GM18526 (cell line): ENCODE data around the gene RNASE12.

Experiments
- POLR2A ChIP-seq: IDR thresholded peaks from 3 replicates; pipeline ENCODE4 v1.6.1; 2011; ENCODE audit not compliant: insufficient read length; ENCODE audit errors: extremely low read depth

Gene RNASE12

DNA sequence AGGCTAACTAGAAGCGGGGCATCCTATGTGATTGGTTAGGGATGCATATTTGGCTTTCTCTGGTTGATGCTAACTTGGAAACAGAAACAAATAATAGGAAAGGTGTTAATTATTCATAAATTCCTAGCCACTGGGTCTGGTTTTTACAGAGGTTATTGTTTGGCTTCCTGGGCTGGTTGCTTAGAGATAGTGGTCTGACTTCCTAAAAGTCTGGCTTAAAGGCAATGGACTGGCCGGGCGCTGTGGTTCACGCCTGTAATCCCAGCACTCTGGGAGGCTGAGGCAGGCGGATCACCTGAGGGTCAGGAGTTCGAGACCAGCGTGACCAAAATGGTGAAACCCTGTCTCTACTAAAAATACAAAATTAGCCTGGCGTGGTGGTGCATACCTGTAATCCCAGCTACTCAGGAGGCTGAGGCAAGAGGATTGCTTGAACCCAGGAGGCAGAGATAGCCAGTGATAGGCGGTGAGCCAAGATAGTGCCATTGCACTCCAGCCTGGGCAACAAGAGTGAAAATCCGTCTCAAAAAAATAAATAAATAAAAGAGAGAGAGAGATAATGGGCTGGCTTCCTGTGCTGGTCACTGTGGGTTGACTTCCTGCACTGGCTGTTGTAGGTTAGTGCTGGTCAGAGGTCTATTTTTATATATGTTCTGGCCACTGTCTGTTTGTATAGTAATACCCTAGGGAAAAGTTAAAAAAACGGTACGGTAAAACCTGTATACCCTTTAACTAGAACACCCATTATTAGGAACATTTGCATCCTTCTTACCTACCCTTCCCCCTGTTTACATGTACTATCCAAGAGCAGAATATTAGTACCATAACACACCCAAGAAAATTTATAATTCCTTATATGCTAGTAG lies 26.2 kb upstream of the RNASE12 start:
- no peak for TF ChIP-seq POLR2A

DNA sequence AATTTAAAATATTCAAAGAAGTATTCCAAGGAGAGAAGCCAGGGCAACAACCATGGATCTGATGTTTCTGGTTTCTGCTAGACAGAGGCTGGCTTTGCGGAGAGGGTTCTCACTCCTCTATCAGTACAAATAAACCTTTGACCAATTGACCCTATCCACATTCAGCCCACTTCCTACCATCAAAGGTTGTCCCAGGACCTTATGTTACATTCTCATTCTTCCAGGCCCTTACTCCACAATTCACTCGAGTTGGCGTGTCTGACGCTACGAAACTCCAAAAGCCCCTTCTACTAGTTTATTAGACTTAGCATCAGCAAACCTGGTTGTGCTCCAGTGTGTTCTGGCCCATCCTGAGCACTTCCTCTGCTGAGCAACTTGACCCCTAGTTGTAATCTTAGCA lies 24.8 kb upstream of the RNASE12 start:
- TF ChIP-seq POLR2A = no peak

DNA sequence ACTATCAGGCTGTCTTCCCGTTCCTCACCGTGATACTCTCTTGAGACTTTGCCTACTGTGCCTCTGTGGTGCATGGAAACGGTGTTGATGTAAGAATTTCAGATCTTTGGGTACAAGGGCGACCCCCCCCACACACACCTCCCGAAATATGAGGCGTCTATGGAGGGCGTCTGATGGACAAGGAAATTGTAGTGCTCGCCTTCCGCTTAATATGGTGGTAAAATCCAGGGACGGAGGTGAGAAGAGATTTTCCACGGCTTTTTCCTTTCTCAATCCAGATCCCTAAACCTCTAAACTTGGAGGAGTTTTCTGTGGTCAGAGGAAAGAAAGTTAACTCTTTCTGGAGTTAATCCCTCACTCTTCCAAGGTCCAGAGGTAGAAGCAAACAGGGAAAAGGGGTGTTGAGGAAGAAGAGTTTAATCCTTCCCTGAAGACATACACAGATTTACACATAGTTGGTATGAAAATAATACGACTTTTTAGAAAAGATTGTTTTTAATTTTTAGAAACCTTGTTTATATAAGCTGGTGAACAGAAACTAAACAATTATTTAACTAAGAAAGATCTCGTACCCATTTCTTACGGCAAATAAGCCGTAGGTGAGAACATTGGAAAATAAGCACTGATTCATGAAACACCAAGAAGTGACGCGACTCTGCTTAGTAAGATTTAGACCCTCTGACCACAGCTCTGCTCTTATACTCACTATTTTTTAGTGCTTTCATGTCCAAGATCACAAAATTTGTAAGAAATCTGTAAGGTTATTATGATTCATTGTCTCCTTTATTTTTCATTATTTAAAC lies 23.1 kb upstream of the RNASE12 start:
- TF ChIP-seq POLR2A = no peak

DNA sequence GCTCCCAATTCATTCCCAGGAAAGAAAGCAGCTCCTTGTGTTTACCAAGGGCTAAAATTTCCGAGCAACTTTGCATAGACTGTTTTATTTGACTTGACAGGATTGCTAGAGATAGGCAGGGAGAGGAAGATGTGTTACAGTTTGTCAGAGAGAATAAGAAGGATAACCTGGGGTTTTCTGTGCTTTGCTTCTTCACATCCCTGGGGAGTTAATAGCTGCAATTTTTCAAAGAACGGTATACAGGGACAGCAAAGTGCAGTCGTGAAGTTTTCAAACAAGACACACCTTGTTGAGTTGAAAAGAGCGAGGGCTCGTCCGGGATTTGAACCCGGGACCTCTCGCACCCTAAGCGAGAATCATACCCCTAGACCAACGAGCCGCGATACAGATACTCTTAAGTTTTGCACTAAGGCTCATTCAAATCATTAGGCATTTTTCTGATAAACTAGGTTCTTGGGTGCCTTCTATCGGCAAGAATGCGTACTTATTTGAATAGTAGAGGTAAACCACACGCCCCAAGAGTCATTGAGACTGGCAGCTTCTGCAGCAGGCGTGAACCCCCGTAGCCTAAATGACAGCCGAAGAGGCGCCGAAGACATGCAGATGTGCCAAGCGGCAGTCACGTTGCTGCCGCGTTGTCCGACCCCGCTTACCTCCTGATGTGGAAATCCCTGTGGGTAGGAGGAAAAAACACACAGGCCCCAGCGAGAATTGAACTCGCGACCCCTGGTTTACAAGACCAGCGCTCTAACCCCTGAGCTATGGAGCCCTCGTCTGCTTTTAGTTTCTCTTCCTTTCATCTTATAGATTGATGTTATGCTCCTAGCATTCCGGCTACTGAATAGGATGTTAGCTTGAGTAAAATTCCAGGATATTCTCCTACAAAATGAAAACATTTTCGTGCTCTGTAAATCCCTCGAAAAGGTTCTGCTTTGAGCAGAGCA lies 22.2 kb upstream of the RNASE12 start:
- no peak for TF ChIP-seq POLR2A

DNA sequence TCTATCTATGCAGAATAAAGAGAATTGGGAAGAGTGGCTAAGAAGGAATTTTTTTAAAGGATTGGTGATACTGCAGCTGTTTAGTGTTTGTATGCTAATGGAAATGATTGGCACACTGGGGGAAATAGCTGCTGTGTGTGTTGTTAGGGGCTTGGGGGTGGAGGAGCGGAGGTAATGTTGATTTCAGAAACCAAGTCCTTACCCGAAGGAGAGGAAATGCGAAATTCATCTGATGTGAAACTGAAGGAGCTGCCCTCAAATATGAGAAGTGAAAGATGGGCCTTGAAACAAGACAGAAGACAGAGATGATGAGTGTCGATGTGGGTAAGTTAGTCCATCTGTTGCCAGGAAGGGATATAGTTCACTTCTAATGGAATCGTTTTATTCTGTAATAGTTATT lies 21.2 kb upstream of the RNASE12 start:
- TF ChIP-seq POLR2A = no peak

DNA sequence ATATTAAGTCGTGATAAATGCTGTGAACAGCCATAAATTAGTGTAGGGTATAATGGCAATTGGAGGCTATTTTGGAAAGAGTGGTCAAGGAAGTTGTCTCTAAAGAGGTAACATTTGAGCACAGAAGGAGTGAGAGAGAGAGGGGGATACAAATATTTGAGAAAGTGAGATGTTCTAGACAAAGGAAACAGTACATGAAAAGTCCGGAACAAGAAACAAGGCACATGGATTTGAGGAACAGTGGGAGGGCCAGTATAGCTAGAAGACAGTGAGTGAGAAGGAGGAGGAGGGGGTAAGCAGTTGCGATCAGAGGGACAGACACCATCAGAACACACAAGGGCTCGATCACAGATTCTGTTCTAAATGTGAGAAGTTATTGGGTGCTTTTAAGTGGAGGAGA lies 20.1 kb upstream of the RNASE12 start:
- no peak for TF ChIP-seq POLR2A

DNA sequence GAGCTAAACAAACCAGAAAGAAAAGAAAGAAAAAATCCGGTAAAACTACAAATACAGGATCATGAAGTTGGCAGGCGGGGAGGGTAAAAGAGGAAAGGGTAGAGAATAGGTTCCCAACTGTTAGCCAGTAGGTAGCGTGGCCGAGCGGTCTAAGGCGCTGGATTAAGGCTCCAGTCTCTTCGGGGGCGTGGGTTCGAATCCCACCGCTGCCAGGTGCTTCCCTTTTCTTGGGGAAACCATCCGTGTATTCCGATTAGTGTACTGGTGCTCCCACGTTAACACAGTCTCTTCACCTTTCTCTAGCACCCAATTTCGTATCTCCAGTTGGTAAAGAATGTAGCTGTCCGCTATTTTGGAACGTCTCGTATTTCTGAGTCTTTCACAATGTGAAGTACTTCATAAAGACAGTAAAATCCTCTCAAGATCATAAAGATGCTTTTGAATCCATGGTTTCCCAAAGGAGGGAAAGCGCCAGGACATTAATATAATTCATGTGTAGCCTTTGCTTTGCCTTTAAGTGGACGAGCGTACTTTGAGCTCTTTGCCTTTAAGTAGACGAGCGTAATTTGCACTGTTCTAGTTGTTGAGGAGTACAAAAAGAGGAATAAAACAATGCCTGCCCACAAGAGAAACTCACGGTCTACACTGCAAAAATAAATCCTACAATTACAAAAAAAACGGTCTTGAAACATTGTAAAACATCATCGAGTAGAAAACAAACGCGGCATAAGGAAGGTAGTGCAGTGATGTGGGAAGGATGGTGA lies 19.0 kb upstream of the RNASE12 start:
- TF ChIP-seq POLR2A = no peak

DNA sequence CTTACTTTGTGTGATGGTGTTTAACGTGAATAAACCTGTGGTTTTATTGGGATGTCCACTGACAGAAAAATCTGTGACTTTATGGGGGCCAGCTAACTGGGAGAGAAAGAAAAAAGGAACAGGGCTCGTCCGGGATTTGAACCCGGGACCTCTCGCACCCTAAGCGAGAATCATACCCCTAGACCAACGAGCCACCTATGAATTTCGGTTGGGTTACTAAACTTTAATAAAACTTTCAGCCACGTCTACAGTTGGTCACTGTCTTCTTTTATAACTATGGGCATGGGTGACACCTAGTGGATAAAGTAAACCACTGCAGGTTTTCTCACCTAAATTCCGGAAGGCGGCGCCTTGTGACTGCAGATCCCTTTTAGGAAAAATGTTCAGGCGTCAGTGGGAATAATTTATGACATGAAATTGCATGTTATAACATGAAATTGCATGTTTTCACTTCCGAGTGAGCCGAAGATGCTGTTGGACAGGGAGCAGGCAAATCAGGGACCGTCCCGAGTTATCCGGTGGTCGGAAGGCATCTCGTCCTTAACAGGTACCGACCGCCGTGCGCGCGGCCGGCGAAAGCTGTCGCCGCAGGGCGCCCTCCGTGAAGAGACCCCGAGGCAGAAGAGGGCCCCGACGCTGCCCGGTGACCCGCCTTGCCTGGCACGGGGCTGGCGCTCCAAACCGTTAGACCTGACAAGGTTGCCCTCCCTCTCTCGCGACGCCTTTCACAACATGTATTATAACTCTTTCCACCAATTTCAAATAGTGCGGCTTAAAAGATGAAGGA lies 18.2 kb upstream of the RNASE12 start:
- no peak for TF ChIP-seq POLR2A

DNA sequence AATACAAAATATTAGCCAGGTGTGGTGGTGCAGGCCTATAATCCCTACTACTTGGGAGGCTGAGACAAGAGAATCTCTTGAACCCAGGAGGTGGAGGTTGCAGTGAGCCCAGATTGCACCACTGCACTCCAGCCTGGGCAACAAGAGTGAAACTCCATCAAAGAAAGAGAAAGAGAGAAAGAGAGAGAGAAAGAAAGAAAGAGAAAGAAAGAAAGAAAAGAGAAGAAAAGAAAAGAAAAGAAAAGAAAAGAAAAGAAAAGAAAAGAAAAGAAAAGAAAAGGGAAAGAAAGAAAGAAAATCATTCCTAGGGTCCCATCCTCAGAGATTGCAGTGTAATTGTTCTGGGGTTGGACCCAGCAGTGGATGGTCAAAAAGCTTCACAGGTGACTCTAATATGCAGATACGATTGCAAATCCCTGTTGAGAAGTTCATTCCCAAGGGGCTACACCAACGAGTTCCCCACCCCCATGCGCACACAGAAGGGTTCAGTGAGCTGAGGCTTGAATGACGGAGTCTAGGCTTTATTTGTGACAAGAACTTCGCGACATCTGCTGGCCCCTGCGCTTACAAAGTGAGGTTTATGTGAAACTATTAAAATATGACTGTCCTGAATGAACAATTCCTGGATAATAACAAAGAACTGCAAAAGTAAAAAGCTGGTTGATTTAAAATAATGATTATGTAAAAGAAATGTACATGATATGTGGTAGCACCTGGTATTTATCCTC lies 17.4 kb upstream of the RNASE12 start:
- no peak for TF ChIP-seq POLR2A

DNA sequence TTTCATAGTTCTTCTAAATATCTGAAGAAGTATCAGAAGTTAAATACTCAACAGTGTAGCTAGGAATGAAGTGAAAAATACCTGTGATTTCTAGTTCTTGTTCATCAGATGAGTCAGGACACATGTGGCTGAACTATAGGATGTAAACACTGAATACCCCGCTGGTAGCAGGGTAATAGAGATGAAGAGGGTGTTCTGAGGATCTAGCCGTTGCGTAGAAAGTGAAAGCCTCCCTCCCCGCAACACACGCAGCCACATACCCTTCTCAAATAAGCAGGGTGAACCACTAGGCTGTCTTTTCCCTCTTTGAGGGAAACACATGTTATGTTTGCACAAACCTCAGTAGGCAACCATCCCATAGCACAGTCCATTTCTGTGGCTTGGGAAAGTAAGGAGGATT lies 16.4 kb upstream of the RNASE12 start:
- no peak for TF ChIP-seq POLR2A

DNA sequence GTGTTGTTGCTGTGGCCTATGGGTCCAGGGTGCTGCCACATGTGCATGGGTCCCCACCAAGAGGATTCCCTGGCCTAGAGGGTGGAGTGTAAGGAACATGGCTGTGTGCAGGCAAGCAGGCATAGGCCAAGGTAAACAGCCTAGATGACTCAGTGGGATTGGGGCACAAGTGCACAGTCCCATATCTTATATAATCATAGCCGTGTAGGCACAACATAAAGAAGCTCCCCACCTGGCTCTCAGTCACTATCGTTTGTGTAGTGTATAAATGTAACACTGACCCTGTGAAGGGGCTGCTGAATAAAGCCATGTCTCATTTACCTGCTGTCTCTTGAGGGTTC lies 15.7 kb upstream of the RNASE12 start:
- TF ChIP-seq POLR2A = no peak

DNA sequence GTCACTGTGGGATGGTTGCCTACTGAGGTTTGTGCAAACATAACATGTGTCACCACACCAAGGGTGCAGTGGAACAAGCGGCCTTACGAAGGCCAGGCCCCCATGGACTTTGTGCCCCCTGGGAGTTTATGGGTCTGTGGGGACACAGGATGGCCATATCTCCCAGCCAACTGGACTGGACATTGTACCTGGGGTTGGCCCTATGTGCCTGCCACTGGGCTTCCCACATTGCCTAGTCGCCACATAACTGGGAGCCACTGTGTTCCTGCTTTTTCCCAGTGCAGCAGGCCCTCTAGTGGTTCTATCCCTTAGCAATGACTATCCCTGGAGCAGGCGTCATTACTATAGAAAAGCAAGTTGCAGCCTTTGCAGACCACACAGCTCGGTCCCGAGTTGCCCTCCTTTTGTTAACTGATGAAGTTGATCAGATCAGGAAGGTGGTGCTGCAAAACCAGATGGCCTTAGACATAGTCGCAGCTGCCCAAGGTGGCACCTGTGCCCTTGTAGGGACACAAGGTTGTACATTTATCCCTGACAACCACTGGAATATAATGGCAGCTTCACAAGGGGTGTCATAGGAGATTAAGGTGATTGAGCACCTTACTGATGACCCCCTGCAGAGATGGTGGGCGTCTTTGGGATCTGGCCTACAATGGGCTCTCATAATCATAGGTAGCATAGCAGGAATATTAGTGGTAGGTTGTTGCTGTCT lies 15.2 kb upstream of the RNASE12 start:
- no peak for TF ChIP-seq POLR2A

DNA sequence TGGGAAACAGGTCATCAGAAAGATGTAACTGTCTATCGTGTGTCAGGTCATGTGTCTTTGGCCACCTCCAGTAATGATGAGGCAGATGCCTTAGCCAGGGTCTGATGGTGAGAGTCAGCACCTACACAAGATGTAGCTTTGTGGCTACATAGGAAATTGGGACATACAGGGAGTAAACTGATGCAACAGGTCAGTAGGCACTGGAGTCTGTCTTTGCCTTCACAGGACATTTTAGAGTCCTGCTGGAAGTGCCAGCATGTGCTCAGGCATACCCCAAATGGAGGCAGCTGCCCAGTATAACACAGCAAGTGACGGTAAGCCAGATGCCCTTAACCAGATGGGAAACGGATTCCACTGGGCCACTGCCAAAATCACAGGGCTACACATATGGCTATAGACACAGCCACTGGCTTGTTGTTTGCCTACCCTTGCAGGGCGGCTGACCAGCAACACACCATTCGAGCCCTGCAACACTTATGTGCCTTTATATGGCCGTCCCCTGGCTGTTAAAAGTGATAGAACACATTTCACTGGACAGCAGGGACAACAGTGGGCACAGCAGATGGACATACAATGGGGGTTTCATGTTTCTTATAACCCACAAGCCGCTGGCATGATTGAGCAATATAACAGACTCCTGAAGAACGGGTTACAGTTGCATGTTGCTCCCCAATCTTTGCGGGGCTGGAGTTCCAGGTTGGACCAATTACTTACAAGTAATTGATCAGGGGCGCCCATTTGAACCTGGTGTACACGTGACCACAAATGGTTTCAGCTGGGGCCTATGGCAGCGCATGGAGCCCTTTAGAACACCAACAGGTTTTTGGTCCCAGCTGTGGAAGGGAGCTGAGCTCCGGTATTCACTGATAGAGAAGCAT lies 12.9 kb upstream of the RNASE12 start:
- TF ChIP-seq POLR2A = no peak
